Stimulated activated CD4-positive, alpha-beta T cell treated with anti-CD3 and anti-CD28 coated beads, Interleukin-2, amount 100 ng/mL, for 24 hours (primary cell): ENCODE results near the gene WTIP.

Source experiments
- DNase-seq, 2 donors: peaks; one replicate each; pipeline ENCODE4 v3.0.0-alpha.2; 2020

Gene WTIP

DNA sequence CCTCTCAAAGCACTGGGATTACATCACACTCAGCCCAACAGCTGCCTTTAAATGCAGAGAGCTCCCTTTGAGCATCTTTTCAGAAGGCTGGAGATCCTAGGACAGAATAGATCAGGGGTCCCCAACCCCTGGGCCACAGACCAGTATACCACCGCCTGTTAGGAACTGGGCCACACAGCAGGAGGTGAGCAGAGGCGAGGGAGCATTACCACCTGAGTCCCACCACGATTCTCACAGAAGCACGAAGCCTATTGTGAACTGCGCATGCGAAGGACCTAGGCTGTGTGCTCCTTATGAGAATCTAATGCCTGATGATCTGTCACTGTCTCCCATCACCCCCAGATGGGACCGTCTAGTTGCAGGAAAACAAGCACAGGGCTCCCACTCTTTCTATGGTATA, 2.2 kb upstream of the WTIP start:
- DNase-seq, result no peak

DNA sequence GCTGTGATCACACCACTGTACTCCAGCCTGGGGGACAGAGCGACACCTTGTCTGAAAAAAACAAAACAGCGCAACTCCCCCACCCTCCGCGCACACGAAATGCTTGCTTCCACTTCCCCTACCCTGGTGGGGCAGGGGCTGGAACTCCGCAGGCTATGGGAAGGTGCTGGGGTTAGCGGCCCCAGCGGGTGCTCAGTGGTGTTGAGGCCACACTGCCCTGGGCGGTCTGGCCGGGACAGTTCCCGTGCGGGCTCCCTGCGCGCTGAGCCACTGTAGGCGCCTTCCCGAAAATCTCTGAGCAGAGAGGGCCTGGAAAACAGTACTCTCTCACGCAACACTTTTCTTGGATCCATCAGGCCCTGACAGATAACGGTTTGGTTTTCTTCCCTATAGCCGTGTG, 1.1 kb upstream of the WTIP start:
- DNase-seq, result no peak

DNA sequence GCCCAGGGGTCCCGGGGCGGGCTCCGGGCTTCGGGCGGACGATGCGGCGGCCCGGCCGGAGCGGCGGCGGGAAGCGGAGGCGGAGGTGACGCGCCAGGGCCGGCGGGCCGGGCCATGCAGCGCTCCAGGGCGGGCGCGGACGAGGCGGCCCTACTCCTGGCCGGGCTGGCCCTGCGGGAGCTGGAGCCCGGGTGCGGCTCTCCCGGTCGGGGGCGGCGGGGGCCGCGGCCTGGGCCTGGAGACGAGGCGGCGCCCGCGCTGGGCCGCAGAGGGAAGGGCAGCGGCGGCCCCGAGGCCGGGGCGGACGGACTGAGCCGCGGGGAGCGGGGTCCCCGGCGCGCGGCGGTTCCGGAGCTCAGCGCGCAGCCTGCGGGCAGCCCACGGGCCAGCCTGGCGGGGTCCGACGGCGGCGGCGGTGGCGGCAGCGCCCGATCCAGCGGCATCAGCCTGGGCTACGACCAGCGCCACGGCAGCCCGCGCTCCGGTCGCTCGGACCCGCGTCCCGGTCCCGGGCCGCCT, 362 bp downstream of the WTIP start:
- DNase-seq, result no peak

DNA sequence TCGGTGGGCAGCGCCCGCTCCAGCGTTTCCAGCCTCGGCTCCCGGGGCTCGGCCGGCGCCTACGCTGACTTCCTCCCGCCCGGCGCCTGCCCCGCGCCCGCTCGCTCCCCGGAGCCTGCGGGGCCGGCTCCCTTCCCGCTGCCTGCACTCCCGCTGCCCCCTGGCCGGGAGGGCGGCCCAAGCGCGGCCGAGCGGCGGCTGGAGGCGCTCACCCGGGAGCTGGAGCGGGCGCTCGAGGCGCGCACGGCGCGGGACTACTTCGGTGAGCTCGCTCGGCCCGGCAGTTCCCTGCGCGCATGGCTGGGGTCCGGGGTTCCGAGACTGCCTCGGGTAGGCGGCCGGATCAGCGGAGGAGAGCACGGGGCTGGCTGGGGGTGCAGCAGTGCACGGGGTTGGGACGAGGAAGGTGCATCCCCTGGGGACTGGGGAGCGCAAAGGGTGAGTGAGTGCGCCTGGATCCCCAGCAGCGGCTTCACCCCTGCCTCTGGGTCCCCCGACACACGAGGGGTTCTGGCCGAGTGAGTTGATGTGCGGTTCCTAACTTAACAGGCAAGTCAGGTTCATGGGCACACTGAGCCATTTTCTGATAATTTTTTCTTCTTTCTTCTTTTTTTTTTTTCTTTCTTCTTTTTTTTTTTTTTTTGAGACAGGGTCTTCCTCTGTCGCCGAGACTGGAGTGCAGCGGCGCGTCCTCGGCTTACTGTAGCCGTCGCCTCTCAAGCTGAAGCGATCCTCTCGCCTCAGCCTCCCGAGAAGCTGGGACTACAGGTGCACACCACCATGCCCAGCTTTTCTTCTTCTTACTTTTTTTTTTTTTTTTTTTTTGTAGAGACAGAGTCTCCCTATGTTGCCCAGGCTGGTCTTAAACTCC, 1.1 kb downstream of the WTIP start:
- no peak for DNase-seq

DNA sequence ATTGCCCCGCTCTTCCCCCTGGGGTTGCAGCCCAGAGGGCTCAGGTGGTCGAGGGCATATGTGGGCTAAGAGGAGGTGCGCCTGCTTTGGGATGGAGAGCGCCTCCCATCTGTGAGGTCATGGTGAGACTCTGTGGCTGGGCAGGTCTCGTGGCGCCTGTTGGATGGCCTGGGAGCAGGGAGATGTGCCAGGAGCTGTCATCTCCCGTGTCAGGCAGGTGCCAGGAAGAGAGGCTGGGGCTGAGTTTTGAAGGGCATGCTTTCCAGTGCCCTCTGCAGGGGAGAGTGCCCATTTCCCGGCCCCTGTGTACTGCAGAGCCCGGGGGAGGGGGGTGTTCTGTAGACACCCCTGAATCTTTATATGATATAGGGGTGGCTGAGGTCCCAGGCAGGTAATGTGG, 2.8 kb downstream of the WTIP start:
- no peak for DNase-seq

DNA sequence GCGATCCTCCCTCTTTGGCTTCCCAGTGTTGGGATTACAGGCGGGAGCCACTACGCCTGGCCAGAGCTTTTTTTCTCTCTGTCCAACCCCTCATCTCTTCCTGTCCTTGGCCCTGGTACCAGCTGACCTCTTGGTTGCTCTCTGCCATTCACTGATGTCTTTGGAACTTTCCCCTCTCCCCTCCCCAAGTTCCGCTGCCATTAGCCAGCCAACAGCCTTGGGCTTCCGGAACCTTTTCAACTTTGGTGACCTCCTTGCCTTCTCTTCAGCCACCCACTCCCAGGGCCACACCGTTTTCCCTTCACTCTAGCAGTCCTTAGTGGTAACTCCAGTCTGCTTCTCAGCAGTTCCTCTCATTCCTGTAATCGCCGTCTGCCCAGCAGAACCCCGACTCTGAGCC, 4.3 kb downstream of the WTIP start:
- no peak for DNase-seq

DNA sequence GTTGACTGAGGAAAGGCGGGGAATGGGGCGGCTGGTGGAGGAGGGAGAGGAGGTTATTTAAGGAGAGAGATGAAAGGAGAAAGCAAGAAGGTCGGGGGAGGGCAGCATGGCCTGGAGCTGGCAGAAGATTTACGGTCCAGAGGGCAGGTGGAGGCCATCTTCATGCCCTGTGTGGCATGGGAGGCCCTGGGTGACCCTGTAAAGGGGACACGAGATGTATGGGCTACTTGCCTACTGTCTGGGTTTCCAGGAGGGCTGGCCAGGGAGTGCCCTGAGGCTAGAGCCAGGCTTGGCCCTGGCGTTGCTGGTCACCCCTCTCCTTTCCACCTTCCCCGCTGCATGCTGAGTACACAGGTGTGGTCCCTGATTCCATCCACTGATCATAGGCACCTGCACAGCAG, 6.1 kb downstream of the WTIP start:
- DNase-seq, result no peak

DNA sequence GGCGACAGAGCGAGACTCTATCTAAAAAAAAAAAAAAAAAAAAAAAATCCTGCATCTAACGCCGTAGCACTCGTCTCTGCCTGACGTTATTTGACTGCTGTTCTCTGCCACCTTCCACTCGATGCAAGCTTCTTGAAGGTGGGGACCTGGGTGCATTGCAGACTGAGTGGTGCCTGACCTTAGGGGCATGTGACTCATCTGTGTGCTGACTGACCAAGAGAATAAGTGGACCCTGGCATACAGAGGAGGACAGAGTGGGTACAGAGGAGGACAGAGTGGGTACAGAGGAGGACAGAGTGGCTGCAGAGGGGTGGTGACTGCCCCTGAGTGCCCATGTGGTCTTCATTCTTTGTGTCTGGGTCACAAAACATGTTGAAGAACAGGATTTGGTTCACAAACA, 7.6 kb downstream of the WTIP start:
- DNase-seq, result no peak

DNA sequence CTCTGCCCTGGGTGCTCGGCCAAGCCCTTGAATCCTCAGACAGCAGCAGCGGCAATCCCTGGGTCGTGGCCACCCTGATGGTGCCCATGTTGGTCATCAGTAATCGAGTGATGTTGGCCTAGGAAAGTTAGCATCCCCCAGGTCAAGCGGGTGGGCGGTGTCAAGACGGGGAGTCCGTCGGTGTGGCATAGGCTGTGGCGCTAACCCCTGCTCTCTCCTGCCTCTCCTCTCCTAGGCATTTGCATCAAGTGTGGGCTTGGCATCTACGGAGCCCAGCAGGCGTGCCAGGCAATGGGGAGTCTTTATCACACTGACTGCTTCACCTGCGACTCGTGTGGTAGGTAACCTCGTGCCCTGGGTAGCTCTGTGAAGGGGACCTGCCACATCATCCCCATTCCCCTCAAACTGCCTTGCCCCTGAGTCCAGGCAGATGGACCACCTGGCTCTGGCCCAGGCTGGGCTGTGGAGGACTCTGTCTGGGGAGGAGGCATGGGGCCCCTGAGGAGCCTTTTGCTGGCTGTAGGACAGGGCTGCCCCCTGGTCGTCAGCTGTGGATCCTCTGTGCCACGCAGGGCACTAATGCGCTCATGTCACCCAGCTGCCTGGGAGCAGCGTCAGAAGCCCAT, 8.7 kb downstream of the WTIP start:
- no peak for DNase-seq

DNA sequence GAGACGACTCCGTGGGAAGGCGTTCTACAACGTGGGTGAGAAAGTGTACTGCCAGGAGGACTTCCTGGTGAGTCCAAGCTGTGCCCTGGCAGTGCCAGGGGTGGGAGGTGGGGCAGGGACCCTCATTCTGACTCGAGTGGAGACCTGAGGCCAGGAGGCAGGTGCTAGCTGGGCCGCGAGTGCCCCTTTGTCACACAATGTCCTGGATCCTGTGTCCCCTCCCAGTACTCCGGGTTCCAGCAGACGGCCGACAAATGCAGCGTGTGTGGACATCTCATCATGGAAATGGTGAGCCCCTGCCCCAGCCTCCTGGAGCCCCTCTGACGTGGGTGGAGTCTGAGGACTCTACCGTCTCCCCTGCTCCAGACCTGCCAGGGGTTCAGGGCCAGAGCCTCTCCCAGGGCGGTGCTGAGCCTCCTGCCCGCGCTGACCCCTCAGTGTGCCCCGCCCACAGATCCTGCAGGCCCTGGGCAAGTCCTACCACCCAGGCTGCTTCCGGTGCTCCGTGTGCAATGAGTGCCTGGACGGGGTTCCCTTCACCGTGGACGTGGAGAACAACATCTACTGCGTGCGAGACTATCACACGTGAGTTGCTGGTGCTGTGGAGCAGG, 11.6 kb downstream of the WTIP start:
- DNase-seq, result no peak

DNA sequence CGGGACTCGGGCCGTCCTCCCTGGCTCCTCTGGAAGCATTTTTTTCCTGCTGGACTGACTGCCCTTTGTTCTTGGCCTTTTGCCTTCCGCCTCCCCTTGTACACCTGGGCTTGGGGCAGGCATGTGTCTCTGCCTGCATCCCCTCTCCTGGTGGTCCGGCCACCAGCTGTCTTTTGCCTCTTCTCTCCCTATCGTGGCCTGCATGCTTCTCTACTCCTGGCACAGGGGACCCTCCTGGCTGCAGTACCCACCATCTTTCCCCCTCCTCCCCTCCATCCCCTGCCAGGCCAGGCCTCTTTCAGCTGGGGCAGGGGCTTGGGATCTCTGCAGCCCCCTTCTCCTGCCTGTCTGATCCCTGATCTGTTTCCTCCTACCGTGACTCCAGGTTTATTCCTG, 12.1 kb downstream of the WTIP start:
- DNase-seq, result no peak

DNA sequence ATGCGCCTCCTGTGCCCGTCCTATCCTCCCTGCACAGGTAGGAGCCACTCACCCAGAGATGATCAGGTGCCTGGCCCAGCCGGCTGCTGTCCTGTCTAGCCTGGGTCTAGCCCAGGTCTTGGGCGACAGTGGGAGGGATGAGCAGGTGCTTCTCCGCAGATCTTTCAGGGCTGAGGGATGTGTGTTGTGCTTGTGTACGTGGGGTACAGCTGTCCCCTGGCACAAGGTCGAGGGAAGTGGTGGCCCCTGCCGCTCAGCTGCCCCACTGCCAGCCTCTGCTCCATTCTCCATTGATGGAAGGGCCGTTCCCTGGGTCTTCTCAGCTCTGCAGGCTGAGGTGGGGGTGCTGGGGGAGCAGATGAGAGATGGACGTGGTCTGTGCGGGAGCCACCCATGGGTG, 13.0 kb downstream of the WTIP start:
- DNase-seq, result no peak

DNA sequence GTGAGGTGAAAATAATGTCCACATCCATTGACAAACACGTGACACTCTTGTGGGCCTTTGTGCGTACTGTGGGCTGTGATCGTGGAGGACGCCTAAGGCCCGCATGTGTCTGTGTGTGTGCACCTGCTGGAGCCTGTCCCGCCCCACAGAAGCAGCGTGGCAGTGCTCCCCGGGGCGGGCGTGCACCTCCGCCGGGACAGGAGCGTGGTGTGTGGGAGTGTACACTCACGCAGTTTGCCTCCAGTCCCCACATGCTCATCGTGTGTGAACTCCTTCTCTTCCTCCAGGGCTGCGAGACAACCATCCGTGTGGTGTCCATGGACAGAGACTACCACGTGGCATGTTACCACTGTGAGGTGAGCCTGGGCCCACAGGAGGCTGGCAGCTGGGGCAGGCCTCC, 13.9 kb downstream of the WTIP start:
- DNase-seq, result no peak

DNA sequence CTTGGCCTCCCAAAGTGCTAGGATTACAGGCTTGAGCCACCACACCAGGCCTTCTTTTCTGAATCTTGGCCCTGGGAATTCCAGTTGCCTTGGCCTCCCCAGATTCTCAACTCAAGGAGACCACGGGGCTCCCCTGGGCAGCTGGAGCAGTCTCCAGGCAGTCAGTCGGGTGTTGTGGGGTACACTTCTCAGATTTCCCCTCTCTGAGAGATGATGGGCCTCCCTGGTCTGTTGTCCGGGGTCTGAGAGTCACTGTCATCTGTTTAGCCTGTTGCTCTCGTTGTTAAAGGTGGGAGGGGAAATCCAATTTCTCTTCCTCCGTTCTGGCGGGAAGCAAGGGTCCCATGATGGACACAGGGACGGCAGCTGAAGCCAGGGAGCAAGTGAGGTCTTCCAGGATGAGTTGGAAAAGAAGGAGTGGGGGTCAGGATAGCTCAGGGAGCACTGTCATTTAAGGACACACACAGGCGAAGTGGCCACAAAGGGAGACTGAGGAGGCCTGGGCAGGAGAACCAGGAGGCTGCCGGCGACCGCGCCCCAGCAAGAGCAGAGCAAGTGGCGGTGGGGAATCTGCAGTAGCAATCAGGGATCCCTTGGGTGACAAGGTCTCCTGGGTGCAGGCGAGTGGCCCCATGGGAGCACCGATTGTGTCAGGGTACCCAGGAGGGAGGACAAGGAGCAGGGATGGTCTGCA, 15.7 kb downstream of the WTIP start:
- no peak for DNase-seq

DNA sequence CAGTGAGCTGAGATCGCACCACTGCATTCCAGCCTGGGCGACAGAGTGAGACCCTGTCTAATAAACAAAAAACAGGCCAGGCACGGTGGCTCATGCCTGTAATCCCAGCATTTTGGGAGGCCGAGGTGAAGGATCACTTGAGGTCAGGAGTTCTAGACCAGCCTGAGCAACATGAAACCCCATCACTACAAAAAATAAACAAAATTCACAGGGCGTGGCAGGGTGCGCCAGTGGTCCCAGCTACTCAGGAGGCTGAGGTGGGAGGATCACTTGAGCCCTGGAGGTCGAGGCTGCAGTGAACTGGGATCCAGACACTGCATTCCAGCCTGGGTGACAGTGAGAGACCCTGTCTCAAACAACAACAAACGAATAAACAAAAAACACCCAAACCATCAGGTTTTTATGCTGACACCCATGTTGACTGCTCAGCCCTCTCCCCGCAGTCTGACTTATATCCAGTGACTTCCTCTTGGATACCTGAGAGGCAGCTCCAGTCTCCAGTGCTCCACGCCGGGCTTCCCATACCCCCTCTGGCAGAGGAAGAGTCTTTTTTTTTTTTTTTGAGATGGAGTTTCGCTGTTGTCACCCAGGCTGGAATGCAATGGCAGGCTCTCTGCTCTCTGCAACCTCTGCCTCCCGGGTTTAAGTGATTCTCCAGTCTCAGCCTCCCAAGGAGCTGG, 17.7 kb downstream of the WTIP start:
- no peak for DNase-seq

DNA sequence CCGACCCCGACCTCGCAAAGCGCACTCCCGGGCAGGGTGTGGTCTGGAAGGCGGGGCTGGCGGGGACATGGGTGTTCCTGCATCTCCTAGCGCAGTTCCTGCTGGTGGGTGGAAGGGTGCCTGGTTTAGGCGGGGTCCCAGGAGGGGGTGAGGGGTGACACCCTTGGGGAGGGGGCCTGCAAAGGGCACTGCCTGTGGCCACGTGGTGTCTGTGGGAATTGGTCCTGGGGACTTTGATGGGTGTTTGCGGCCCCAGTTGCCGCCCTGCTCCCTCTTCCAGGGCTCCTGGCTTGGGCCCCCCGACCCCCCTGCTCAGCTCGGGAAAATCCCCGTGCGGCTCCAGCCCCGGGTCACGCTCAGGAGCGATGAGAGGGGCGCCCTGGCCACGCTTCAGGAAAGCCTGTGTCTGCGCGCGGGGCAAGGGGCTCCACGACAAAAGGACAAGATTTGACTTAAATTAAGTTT, 19.1 kb downstream of the WTIP start:
- DNase-seq, result no peak

DNA sequence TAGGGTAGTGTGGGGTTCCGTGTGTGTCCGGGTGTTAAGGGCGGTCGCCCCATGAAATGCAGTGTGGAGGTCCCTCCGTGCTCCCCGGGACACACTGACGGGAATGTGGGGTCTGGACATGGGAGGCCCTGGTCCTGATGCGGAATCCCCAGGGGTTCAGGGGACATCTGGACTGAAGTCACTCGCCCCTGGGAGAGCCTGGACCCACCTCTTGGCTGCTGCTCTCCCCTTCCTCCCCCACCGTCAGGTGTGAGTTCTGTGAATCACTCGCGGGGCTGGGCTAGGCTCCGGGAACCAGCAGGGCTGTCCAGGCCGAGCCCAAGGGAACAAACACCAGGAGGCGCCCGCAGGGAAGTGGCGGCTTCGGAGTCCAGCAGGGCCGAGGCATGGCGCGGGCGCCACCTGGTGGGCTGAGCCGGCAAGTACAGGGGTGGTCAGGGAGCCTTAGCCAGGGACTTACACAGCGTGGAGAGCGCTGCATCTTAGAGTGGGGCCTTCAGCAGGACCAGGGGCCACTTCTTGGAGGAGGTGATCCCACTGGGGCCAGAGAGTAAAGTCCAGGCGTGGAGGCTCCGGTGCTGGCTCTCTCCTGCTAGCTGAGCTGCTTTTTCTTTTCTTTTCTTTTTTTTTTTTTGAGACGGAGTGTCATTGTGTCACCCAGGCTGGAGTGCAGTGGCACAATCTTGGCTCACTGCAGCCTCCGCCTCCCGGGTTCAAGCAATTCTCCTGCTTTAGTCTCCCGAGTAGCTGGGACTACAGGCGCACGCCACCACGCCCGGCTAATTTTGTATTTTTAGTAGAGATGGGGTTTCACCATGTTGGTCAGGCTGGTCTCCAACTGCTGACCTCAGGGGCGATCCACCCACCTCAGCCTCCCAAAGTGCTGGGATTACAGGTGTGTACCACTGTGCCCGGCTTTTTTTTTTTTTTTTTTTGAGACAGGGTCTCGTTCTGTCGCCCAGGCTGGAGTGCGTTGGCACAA, 20.1 kb downstream of the WTIP start:
- peak; percentile 88 to 93 for DNase-seq

DNA sequence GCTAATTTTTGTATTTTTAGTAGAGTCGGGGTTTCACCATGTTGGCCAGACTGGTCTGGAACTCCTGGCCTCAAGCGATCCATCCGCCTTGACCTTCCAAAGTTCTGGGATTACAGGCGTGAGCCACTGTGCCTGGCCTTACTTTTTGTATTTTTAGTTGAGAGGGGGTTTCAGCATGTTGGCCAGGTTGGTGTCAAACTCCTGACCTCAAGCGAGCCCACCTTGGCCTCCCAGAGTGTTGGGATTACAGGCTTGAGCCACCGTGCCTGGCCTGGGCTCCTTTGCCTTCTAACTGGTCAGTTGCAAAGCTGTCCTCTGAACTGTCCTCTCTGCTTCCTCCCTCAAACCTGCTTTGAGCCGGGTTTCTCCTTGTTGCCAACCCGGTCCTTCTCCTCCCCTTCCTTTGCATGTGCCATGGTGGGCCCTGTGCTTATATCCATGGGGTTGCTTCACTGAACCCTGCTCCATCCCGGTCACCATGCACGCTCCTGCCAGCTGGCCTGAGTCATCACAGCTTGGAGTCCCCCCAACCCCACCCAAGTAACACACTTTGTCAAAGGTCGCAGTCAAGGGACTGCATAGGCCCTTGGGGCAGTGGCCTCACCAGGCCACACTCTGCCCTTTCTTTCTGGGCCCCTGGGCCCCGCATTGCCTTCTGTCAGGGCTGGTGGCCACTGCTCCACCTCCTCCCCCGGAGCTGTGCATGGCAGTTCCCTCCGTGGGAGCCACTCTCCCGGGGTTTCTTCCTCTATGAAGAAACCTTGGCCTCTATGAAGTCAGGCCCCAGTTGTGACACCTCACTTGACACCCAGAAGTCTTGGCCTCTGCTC, 21.2 kb downstream of the WTIP start:
- no peak for DNase-seq

DNA sequence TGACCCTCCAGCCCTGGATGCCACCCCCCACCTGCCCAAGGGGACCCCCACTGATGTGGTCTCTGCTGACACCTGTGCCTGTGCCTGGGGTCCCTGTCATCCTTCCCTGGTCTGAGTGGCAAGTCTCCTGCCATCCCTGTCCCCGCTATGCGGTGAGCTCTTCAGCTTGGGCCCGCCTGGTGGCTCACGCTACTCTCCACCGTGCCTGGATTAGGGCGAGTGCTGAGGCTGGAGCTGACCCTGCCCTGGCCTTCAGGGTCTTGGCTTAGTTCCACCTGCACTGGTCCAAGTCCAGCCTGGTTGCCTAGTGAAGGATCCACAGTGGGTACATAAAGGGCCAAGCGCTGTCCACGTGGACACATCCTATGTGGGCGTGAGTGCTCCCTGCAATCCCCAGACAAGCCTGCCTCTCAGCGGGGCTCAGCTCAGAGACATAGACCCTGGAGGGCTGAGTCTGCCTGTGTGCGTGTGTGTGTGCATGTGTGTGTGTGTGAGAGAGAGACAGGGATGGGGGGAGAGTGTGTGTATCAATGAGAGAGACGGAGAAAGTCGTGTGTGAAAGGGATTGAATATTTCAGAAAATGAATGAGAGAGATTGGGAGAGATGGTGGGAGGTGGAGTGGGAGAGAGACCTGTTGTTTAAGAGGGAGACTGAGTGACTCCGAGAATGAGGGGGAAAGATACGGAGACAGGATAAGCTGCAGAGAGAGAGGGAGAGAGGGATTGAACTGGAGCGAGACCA, 22.1 kb downstream of the WTIP start:
- no peak for DNase-seq
